Fibroblast of lung (primary cell): ENCODE data around the gene ERAS. TPM values are rescaled to one million over a fixed set of nuclear protein-coding genes. Genes with fewer than 3 reads are reported as not detected.
"Not testable (repeated sequence)": the region's sequence is repeated elsewhere in the genome, so short reads cannot be mapped to it uniquely, and the experiment has no call there.

Source experiments
- DNase-seq, 2 donors: peaks; one replicate each; pipeline versions ENCODE4 v3.0.0 to v3.0.0-alpha.2; 2010; ENCODE audit warnings: low read depth in 2 of 2
- H2AFZ ChIP-seq: 2 replicates; pipeline ENCODE4 v1.5.1; 2012; ENCODE audit warnings: low read length, control low read depth, inconsistent platforms
- H3K27ac ChIP-seq: 2 replicates; pipeline ENCODE4 v1.5.1; 2011; ENCODE audit warnings: low read length, control low read depth; ENCODE audit not compliant: insufficient read depth
- H3K27me3 ChIP-seq: 2 replicates; pipeline ENCODE4 v1.5.1; 2011; ENCODE audit warnings: mild to moderate bottlenecking, low read length; ENCODE audit not compliant: control insufficient read depth, insufficient read depth
- H3K36me3 ChIP-seq: 2 replicates; pipeline ENCODE4 v1.5.1; 2011; ENCODE audit warnings: low read length; ENCODE audit not compliant: control insufficient read depth, insufficient read depth
- H3K4me1 ChIP-seq: 2 replicates; pipeline ENCODE4 v1.5.1; 2011; ENCODE audit warnings: low read length; ENCODE audit not compliant: control insufficient read depth, insufficient read depth; ENCODE audit errors: extremely low read depth
- H3K4me2 ChIP-seq: 2 replicates; pipeline ENCODE4 v1.5.1; 2011; ENCODE audit warnings: low read length, control low read depth; ENCODE audit not compliant: insufficient read depth; ENCODE audit errors: extremely low read depth
- H3K4me3 ChIP-seq, 4 experiments: fragments of 200-600 bp in 1 of 4; sonication (generic) in 1 of 4; replicated peaks in 1 of 4; 2 replicates each; pipeline ENCODE4 v1.5.1; 2011 to 2016; ENCODE audit warnings: low read length in 4 of 4, low read depth in 3 of 4, mild to moderate bottlenecking in 3 of 4, control low read depth in 2 of 4, inconsistent platforms in 1 of 4, mixed read lengths in 1 of 4; ENCODE audit not compliant: insufficient read depth in 1 of 4; ENCODE audit errors: control extremely low read depth in 1 of 4
- H3K79me2 ChIP-seq: 2 replicates; pipeline ENCODE4 v1.5.1; 2012; ENCODE audit warnings: mild to moderate bottlenecking, low read length, inconsistent platforms; ENCODE audit not compliant: control insufficient read depth, insufficient read depth
- H3K9ac ChIP-seq: 2 replicates; pipeline ENCODE4 v1.5.1; 2011; ENCODE audit warnings: mild to moderate bottlenecking, low read length, control low read depth; ENCODE audit not compliant: insufficient read depth
- H3K9me3 ChIP-seq: 2 replicates; pipeline ENCODE4 v1.5.1; 2012; ENCODE audit warnings: low read depth, low read length; ENCODE audit not compliant: control insufficient read depth, insufficient read depth
- H4K20me1 ChIP-seq: 2 replicates; pipeline ENCODE4 v1.5.1; 2011; ENCODE audit warnings: low read length; ENCODE audit not compliant: control insufficient read depth, insufficient read depth; ENCODE audit errors: extremely low read depth
- CTCF ChIP-seq, 2 donors: IDR thresholded peaks in 1 of 2; conservative IDR thresholded peaks in 1 of 2; 1 replicate in 1 of 2; 2 replicates in 1 of 2; pipeline ENCODE4 v1.5.1; 2011 to 2012; ENCODE audit warnings: low read length in 2 of 2, control low read depth in 1 of 2, inconsistent platforms in 1 of 2, low read depth in 1 of 2, mild to moderate bottlenecking in 1 of 2
- EZH2 ChIP-seq: IDR thresholded peaks from 2 replicates; pipeline ENCODE4 v1.5.1; 2012; ENCODE audit warnings: low read length, control low read depth, mild to moderate bottlenecking; ENCODE audit errors: missing control alignments
- polyA plus RNA-seq, 2 donors: library from polyadenylated mRNA; depleted of rRNA in 1 of 2; stranded (reverse) in 1 of 2; unstranded in 1 of 2; fragments of >200 nt; gene quantifications; 2 replicates each; pipeline ENCODE4 v1.2.1, GENCODE V29; 2011 to 2012; ENCODE audit warnings: missing spikeins in 1 of 2
- total RNA-seq: library from RNA; depleted of rRNA; stranded (reverse); fragments of >200 nt; gene quantifications from 2 replicates; pipeline ENCODE4 v1.2.1, GENCODE V29; 2014

Gene ERAS
- total and polyA plus RNA-seq, 2 donors (not counting 1 experiment from before 2014, with no cell fraction given): 0.05 TPM; not detected in 1

- peak in 1 of 2 donors; percentile 1 for DNase-seq
- Histone ChIP-seq H3K4me2 (no peak overlapping the region), H4K20me1 (no peaks in the 10 kb centered on the region), H2AFZ (no peak overlapping the region), H3K36me3 (no peaks in the 10 kb centered on the region), H3K4me1 (no peaks in the 10 kb centered on the region), H3K79me2 (no peaks in the 10 kb centered on the region), H3K27me3 (no peaks in the 10 kb centered on the region), H3K27ac (no peak overlapping the region), H3K9ac (no peak overlapping the region), H3K4me3 (no peak overlapping the region), H3K9me3 (no peaks in the 10 kb centered on the region)
- no peak for TF ChIP-seq EZH2
- peak; percentile 20 to 22 for TF ChIP-seq CTCF (conservative IDR thresholded peaks at IDR 0.05 in 1 of 2, IDR thresholded peaks at IDR 0.05 in 1 of 2; ENCODE audit: low read depth in 1 of 2, low read length in 2 of 2)
These were observed 28.6 kb downstream of the ERAS start for GRCh38 chrX:48854898-48855297.

GRCh38 chrX:48864210-48864609 lies 37.9 kb downstream of the ERAS start:
- no peaks in the 10 kb centered on the region for H4K20me1 ChIP-seq

GRCh38 chrX:48872017-48872416 lies 45.7 kb downstream of the ERAS start:
- H3K36me3 ChIP-seq, H3K4me3 ChIP-seq, H3K4me2 ChIP-seq, H3K79me2 ChIP-seq, H3K27ac ChIP-seq, H3K9ac ChIP-seq, H4K20me1 ChIP-seq, DNase-seq, H3K4me1 ChIP-seq, H2AFZ ChIP-seq, H3K9me3 ChIP-seq, H3K27me3 ChIP-seq: not testable (repeated sequence)

More at GRCh38 chrX:48864210-48864609, 37.9 kb downstream of the ERAS start:
- Histone ChIP-seq H3K27me3 (no peaks in the 10 kb centered on the region), H3K36me3 (no peaks in the 10 kb centered on the region), H2AFZ (no peak overlapping the region), H3K9ac (no peak overlapping the region), H3K4me1 (no peaks in the 10 kb centered on the region), H3K9me3 (no peaks in the 10 kb centered on the region), H3K27ac (no peak overlapping the region), H3K4me2 (no peak overlapping the region), H3K79me2 (no peaks in the 10 kb centered on the region), H3K4me3 (no peak overlapping the region)
- DNase-seq: peak; percentile 39 to 78
- TF ChIP-seq CTCF (conservative IDR thresholded peaks at IDR 0.05 in 1 of 2, IDR thresholded peaks at IDR 0.05 in 1 of 2; ENCODE audit: low read depth in 1 of 2, low read length in 2 of 2): no peak
- no peak for TF ChIP-seq EZH2

- not testable (repeated sequence) for H2AFZ ChIP-seq, H3K9ac ChIP-seq, H3K27me3 ChIP-seq, DNase-seq, H3K4me2 ChIP-seq, H4K20me1 ChIP-seq, H3K79me2 ChIP-seq, H3K9me3 ChIP-seq, H3K27ac ChIP-seq, H3K36me3 ChIP-seq, H3K4me3 ChIP-seq, H3K4me1 ChIP-seq
These were observed 50.6 kb downstream of the ERAS start for GRCh38 chrX:48876944-48877343.

Other genes with a start within 250 kb of the ERAS start
- 98.4 and 99.7 TPM in 2 replicates for gene WDR13, start 229.0 kb upstream of the ERAS start, total RNA-seq
- 41.2 and 47.4 TPM in 2 replicates for gene WDR13, start 229.0 kb upstream of the ERAS start, polyA plus RNA-seq
- gene WAS, start 142.7 kb upstream of the ERAS start, total RNA-seq: under 0.01 and 0.17 TPM in 2 replicates
- gene WAS, start 142.7 kb upstream of the ERAS start, polyA plus RNA-seq: 0.07 and 0.09 TPM in 2 replicates
- 0.51 and 1.5 TPM in 2 replicates for gene SUV39H1, start 129.8 kb upstream of the ERAS start, total RNA-seq
- 2.8 and 10.3 TPM in 2 replicates for gene SUV39H1, start 129.8 kb upstream of the ERAS start, polyA plus RNA-seq
- not detected in 2 replicates for gene GLOD5, start 64.8 kb upstream of the ERAS start, total RNA-seq
- not detected in 2 replicates for gene GLOD5, start 64.8 kb upstream of the ERAS start, polyA plus RNA-seq
- not detected in 2 replicates for gene GATA1, start 39.9 kb upstream of the ERAS start, total RNA-seq
- 0.07 TPM in 1 of 2 replicates, not detected in the other for gene GATA1, start 39.9 kb upstream of the ERAS start, polyA plus RNA-seq
- 31.3 and 32.5 TPM in 2 replicates for gene HDAC6, start 24.4 kb upstream of the ERAS start, total RNA-seq
- 18.0 and 20.0 TPM in 2 replicates for gene HDAC6, start 24.4 kb upstream of the ERAS start, polyA plus RNA-seq
- 0.17 and 0.51 TPM in 2 replicates for gene PCSK1N, start 9.1 kb downstream of the ERAS start, total RNA-seq
- 0.08 TPM in 1 of 2 replicates, not detected in the other for gene PCSK1N, start 9.1 kb downstream of the ERAS start, polyA plus RNA-seq
- 22.3 and 32.0 TPM in 2 replicates for gene TIMM17B, start 71.3 kb downstream of the ERAS start, total RNA-seq
- 19.0 and 24.8 TPM in 2 replicates for gene TIMM17B, start 71.3 kb downstream of the ERAS start, polyA plus RNA-seq
- 57.0 and 70.9 TPM in 2 replicates for gene PQBP1, start 71.4 kb downstream of the ERAS start, total RNA-seq
- 41.1 and 57.0 TPM in 2 replicates for gene PQBP1, start 71.4 kb downstream of the ERAS start, polyA plus RNA-seq
- gene SLC35A2, start 85.1 kb downstream of the ERAS start, total RNA-seq: 8.5 and 9.6 TPM in 2 replicates
- 33.0 and 41.2 TPM in 2 replicates for gene SLC35A2, start 85.1 kb downstream of the ERAS start, polyA plus RNA-seq
- gene PIM2, start 92.5 kb downstream of the ERAS start, total RNA-seq: 2.3 and 3.1 TPM in 2 replicates
- 3.7 and 5.0 TPM in 2 replicates for gene PIM2, start 92.5 kb downstream of the ERAS start, polyA plus RNA-seq
- 23.6 and 33.0 TPM in 2 replicates for gene OTUD5, start 131.1 kb downstream of the ERAS start, total RNA-seq
- gene OTUD5, start 131.1 kb downstream of the ERAS start, polyA plus RNA-seq: 41.4 and 46.6 TPM in 2 replicates
- gene KCND1, start 145.3 kb downstream of the ERAS start, total RNA-seq: 0.77 and 1.3 TPM in 2 replicates
- 0.25 and 0.41 TPM in 2 replicates for gene KCND1, start 145.3 kb downstream of the ERAS start, polyA plus RNA-seq
- gene GRIPAP1, start 175.8 kb downstream of the ERAS start, total RNA-seq: 20.5 and 26.4 TPM in 2 replicates
- gene GRIPAP1, start 175.8 kb downstream of the ERAS start, polyA plus RNA-seq: 18.5 and 18.6 TPM in 2 replicates
- 24.7 and 36.8 TPM in 2 replicates for gene TFE3, start 216.8 kb downstream of the ERAS start, total RNA-seq
- gene TFE3, start 216.8 kb downstream of the ERAS start, polyA plus RNA-seq: 18.9 and 22.2 TPM in 2 replicates
- 0.51 and 0.66 TPM in 2 replicates for gene CCDC120, start 232.5 kb downstream of the ERAS start, total RNA-seq
- 0.52 and 0.55 TPM in 2 replicates for gene CCDC120, start 232.5 kb downstream of the ERAS start, polyA plus RNA-seq
- gene PRAF2, start 247.5 kb downstream of the ERAS start, total RNA-seq: 6.4 and 11.9 TPM in 2 replicates
- gene PRAF2, start 247.5 kb downstream of the ERAS start, polyA plus RNA-seq: 33.1 and 33.5 TPM in 2 replicates